ENCODE data around the gene CCDC91.
A peak's percentile ranks its signal among the peaks of the same experiment; 100 is the strongest.
"Not testable (repeated sequence)": the region's sequence is repeated elsewhere in the genome, so short reads cannot be mapped to it uniquely, and the experiment has no call there.

Gene CCDC91

GRCh38 chr12:28184375-28184774, 5.9 kb upstream of the CCDC91 start:
- no peak for DNase-seq

- no peak for DNase-seq
Observed at GRCh38 chr12:28186500-28186899, 3.8 kb upstream of the CCDC91 start.

GRCh38 chr12:28189784-28190320, 404 bp upstream of the CCDC91 start:
- peak in 5 of 58 donors; percentile 5 to 49 (median 35) for DNase-seq

GRCh38 chr12:28191051-28192048, 1.1 kb downstream of the CCDC91 start:
- DNase-seq = peak in 21 of 58 donors; percentile 3 to 84 (median 43)

- DNase-seq = no peak
Observed at GRCh38 chr12:28192125-28192524, 1.9 kb downstream of the CCDC91 start.

- DNase-seq = not testable (repeated sequence)
Observed at GRCh38 chr12:28194621-28195020, 4.4 kb downstream of the CCDC91 start.

- not testable (repeated sequence) for DNase-seq
Observed at GRCh38 chr12:28201136-28201535, 10.9 kb downstream of the CCDC91 start.

- DNase-seq = no peak
Observed at GRCh38 chr12:28202374-28203130, 12.3 kb downstream of the CCDC91 start.

- DNase-seq = no peak
Observed at GRCh38 chr12:28209782-28210181, 19.5 kb downstream of the CCDC91 start.

GRCh38 chr12:28212182-28212581, 21.9 kb downstream of the CCDC91 start:
- DNase-seq = no peak

- no peak for DNase-seq
Observed at GRCh38 chr12:28215021-28215420, 24.8 kb downstream of the CCDC91 start.

- no peak for DNase-seq
Observed at GRCh38 chr12:28216016-28216415, 25.8 kb downstream of the CCDC91 start.

GRCh38 chr12:28217805-28218204, 27.5 kb downstream of the CCDC91 start:
- no peak for DNase-seq

- DNase-seq = no peak
Observed at GRCh38 chr12:28218875-28219274, 28.6 kb downstream of the CCDC91 start.

GRCh38 chr12:28219827-28220226, 29.6 kb downstream of the CCDC91 start:
- no peak for DNase-seq

GRCh38 chr12:28222081-28222700, 31.9 kb downstream of the CCDC91 start:
- DNase-seq = no peak

- DNase-seq = no peak
Observed at GRCh38 chr12:28223025-28223554, 32.8 kb downstream of the CCDC91 start.

GRCh38 chr12:28223858-28224257, 33.6 kb downstream of the CCDC91 start:
- DNase-seq = no peak

- no peak for DNase-seq
Observed at GRCh38 chr12:28226705-28227104, 36.4 kb downstream of the CCDC91 start.

- DNase-seq = no peak
Observed at GRCh38 chr12:28227251-28227650, 37.0 kb downstream of the CCDC91 start.

- no peak for DNase-seq
Observed at GRCh38 chr12:28231248-28231647, 41.0 kb downstream of the CCDC91 start.
